Non-pigmented ciliary epithelial cell (primary cell): Measurements from ENCODE around the gene EIF1AD.
"Not testable (repeated sequence)": the region's sequence is repeated elsewhere in the genome, so short reads cannot be mapped to it uniquely, and the experiment has no call there.

Experiments used
- DNase-seq: peaks from one replicate; pipeline ENCODE4 v3.0.0-alpha.2; 2010; ENCODE audit warnings: low read depth

The EIF1AD gene

GRCh38 chr11:66020618-66021357, 18.8 kb upstream of the EIF1AD start:
- DNase-seq = no peak

- no peak for DNase-seq
Measured at GRCh38 chr11:66020212-66020611, 18.3 kb upstream of the EIF1AD start.

DNA sequence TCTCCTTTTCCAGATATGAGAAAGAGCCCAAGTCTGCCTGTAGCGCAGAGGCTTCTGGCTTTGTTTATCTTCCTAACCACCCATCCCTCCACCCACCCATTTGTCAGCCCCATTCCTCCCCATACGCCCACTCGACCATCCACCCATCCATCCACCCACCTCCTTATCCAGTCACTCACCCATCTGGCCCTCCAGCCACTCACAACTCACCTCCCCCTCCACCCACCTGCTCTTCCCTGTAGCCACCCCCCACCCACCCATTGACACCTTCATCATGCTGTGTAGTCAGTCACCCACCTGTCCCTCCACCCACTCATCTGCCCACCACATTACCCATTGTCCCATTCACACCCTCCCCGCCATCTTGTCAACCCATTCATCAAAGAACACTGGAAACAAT, 15.4 kb upstream of the EIF1AD start:
- no peak for DNase-seq

- no peak for DNase-seq
Measured at GRCh38 chr11:66016793-66017177, 14.8 kb upstream of the EIF1AD start.

- no peak for DNase-seq
Measured at GRCh38 chr11:66015936-66016792, 14.2 kb upstream of the EIF1AD start.

DNA sequence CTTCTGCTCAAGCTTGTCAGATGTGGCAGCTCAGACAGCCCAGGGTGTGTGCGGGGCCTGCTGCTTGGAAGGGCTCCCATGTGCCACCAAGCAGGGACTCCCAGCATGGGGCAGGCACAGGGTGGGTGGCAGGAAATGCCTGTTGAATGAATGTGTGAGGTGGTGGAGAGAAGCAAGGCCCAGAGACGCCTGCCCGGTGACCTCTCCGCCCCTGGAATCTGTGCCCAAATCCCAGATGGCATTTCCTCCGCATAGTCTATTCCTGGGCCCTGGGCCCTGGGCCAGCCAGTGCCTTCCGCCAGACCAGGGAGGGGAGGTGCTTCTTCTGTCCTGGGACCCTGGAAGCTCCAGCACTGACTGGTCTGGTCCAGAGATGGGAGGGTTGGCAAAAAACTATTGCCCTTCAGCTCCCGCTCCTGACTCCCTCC, 13.5 kb upstream of the EIF1AD start:
- no peak for DNase-seq

DNA sequence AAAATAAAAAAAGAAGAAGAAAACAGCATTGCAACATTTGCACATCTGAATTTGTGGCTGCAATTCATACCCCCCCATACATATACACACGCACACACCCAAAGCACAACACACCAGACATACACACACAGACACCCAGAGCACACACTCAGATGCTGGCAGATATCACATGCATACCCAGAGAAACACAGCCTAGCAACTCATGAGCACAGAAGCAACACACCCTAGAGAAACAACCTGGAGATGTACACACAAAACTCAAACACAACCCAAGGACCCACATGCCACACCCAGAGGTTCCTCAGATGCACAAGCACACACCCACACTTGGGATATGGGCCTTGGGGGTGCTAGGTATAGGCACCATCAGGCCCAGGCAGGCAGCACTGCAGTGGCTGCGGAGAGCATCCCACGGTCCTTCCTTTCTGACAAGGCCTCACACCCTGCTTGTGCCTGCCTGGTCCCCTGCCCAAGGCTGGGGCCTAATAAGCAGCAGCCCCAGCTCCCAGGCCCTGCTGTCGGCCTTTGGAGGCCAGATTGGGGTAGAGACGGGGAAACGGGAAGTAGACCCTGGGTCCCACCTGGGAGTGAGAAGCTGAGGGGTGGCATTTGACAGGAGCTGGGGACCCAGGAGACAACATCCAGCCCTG, 13.0 kb upstream of the EIF1AD start:
- DNase-seq = no peak

- DNase-seq = no peak
Measured at GRCh38 chr11:66013762-66014100, 11.8 kb upstream of the EIF1AD start.

GRCh38 chr11:66012946-66013761, 11.2 kb upstream of the EIF1AD start:
- no peak for DNase-seq

- no peak for DNase-seq
Measured at GRCh38 chr11:66012371-66012945, 10.5 kb upstream of the EIF1AD start.

DNA sequence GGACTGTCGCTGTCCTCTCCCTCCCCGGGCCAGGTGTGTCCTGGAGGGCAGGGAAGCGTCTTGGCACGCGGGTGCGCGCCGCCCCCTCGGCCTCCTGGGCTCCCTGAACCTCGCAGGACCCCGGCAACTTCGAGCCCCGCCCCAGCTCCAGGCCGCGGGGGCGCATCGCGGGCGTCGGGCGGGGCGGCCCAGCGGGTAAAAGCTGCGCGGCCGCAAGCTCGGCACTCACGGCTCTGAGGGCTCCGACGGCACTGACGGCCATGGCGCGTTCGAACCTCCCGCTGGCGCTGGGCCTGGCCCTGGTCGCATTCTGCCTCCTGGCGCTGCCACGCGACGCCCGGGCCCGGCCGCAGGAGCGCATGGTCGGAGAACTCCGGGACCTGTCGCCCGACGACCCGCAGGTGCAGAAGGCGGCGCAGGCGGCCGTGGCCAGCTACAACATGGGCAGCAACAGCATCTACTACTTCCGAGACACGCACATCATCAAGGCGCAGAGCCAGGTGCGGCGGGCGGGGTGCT, 9.9 kb upstream of the EIF1AD start, which contains the start of gene CST6:
Gene CST6 (plus strand): TSS at position 224 of the 519 bp plus-strand sequence. CDS start 37 bp downstream, at position 261.
- no peak for DNase-seq

DNA sequence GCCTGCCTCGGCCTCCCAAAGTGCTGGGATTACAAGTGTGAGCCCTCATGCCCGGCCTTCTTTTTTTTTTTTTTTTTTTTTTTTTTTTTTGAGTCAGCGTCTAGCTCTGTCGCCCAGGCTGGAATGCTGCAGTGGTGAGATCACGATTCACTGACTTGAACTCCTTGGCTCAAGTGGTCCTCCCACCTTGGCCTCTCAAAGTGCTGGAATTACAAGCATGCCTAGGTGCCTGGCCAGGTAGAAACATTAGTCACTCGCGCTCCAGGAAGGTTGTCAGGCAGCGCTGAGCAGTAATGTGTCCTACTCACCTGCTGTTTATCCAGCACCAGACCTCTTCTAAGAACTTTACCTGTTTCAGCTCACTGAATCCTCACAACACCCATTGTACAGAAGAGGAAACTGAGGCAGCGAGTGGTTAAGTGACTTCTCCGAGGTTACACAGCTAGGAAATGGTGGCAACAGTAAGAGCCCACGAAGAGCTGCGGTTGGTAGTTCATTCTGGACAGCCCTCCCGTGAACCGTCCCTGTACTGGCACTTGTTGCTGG, 9.4 kb upstream of the EIF1AD start:
- DNase-seq = no peak

DNA sequence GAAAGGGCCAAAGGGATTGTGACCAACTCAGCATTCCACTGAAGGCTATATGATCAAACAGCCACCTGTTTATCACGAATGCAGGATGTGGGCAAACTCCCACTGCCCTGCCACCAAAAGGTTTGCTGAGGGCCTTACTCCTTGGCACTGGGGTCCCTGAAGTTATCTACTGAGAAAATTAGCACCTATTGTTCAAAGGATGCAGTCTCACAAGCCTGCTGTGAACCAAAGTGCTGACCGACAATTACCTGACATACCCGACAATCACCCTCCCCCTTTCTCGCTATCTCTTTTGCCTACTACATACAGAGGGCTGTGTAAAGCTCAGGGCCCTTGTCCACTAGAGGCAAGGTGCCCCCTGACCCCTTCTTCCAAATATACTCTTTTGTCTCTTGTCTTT, 8.1 kb upstream of the EIF1AD start:
- not testable (repeated sequence) for DNase-seq

GRCh38 chr11:66008468-66009101, 6.6 kb upstream of the EIF1AD start:
- DNase-seq = no peak

DNA sequence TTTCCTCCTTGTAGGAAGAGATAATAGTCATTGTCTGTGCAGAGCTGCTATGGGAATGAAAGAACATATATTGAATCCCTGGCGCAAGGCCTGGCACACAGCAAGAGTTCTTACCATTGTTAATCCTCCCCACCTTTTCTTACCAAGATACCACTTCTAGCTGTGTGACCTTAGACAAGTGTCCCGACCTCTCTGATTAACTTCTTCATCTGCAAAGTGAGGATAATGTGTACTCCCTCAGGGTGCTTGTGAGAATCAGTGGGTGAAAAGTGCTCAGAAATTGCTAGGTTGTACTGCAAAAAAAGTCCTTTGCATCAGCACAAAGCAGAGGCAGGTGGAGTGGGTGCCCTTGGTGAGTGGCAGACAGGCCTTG, 6.1 kb upstream of the EIF1AD start:
- DNase-seq = no peak

DNA sequence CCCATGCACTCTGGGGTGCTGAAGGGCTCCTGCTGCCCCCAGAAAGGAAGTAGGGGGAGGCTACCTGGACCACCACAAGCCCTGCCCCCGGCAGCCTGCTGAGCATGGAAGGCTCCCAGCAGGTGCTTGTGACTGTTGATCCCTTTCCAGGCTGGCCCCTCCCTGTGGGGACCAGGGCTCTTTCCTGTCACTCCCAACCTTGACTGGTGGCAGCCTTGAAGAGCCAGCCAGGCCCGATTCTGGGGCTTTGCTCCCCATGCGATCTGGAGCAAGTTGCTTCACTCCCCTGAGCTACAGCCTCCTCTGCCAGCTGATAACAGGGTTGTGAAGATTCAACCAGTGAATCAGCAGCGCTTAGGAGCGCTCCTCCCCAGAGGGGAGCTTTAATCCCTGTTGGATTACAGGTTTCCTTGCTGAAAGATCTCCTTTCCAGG, 5.3 kb upstream of the EIF1AD start:
- DNase-seq = no peak

- DNase-seq = no peak
Measured at GRCh38 chr11:66006891-66007176, 4.9 kb upstream of the EIF1AD start.

GRCh38 chr11:66006134-66006890, 4.4 kb upstream of the EIF1AD start:
- no peak for DNase-seq

DNA sequence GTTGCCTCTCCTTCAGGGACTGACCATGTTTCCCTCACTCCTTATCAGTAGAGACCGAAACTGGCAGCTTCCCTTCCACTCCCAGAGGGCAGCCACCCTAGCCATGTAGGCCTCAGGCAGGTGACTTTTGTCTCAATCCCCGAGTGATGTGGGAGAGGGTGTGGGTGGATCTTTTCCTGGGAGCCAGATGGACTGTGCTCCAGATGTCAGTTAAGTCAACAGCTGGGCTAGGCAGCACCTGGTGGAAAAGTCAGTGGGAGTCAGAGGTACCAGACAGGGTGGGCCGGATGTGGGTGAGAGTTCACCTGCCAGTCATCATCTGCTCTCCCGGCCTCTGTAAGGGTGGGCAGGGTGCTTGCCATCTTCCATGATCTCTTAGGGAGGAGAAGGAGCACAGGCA, 2.2 kb upstream of the EIF1AD start:
- no peak for DNase-seq

GRCh38 chr11:66003291-66003690, 1.3 kb upstream of the EIF1AD start:
- no peak for DNase-seq
